ENCODE measurements around the gene HIGD2A. TPM values are rescaled to one million over a fixed set of nuclear protein-coding genes. Genes with fewer than 3 reads are reported as not detected.

Gene HIGD2A
- total RNA-seq, 1 donor from 2014 or later, result 103 TPM

GRCh38 chr5:176415952-176416924 lies 27.7 kb downstream of the HIGD2A start, which contains the start of gene CLTB:
TSS of gene CLTB (minus strand) at chr5:176416539. CDS start at chr5:176416363, 176 bp downstream.
- peak; percentile 10 for TF ChIP-seq CTCF (IDR thresholded peaks at IDR 0.05; ENCODE audit: insufficient read depth, low read depth, low read length)
- no peak for TF ChIP-seq EZH2 (IDR thresholded peaks at IDR 0.05; ENCODE audit: insufficient read depth, low read length)
- Histone ChIP-seq H2AFZ (ENCODE audit: low read depth, low read length) (peak within 1 kb of the TSS; percentile 96), H4K20me1 (ENCODE audit: insufficient read depth, low read length) (peaks cover 39% of the 10 kb centered on the region), H3K27me3 (ENCODE audit: insufficient read depth, low read length) (peaks cover 2% of the 10 kb centered on the region), H3K9me3 (ENCODE audit: insufficient read depth, low read depth, low read length) (peaks cover 2% of the 10 kb centered on the region), H3K79me2 (ENCODE audit: insufficient read depth, low read length) (peaks cover 28% of the 10 kb centered on the region), H3K27ac (ENCODE audit: low read depth, low read length) (peak within 1 kb of the TSS; percentile 72), H3K4me2 (ENCODE audit: low read length) (peak within 1 kb of the TSS; percentile 93), H3K9ac (ENCODE audit: low read length) (peak within 1 kb of the TSS; percentile 90), H3K36me3 (ENCODE audit: insufficient read depth, low read length) (no peaks in the 10 kb centered on the region), H3K4me3 (ENCODE audit: insufficient read depth, low read depth, low read length) (peak within 1 kb of the TSS; percentile 75), H3K4me1 (ENCODE audit: insufficient read depth, low read length) (peaks cover 11% of the 10 kb centered on the region)
- FAIRE-seq, result no peak
- H3K9me3 Mint-ChIP-seq (ENCODE audit: unreplicated experiment), result peaks cover 8% of the 10 kb centered on the region
- H3K36me3 Mint-ChIP-seq (ENCODE audit: low read depth, unreplicated experiment), result peaks cover 2% of the 10 kb centered on the region
- H3K4me1 Mint-ChIP-seq (ENCODE audit: low read depth, unreplicated experiment), result peaks cover 25% of the 10 kb centered on the region
- H3K27ac Mint-ChIP-seq (ENCODE audit: unreplicated experiment), result peak within 1 kb of the TSS; percentile 68
- peaks cover 7% of the 10 kb centered on the region for H3K27me3 Mint-ChIP-seq (ENCODE audit: low read depth, unreplicated experiment)
- peak; percentile 56 for DNase-seq (ENCODE audit: low read depth)
- peak within 1 kb of the TSS; percentile 86 for H3K4me3 Mint-ChIP-seq (ENCODE audit: unreplicated experiment)

DNA sequence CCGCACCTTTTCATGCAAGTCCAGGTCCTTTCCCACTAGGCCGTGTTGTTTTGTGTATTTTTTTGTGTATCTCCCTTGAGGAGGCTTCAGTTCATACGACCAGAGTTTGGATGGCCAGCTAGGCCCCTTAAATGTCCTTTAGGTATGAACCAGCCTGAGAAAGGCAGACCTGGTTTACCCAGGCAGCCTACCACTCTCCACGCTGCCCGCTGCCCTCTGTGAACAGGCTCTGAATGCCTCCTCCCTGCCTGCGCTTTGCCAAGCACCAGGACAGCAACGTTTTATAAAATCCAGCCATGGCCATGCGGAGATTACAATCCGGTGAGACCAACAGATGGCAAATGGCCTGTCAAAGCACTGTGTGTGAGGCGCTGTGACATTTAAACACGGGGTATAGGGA lies 28.4 kb downstream of the HIGD2A start:
- H3K4me1 ChIP-seq (ENCODE audit: insufficient read depth, low read length), result peaks cover 11% of the 10 kb centered on the region
- H3K36me3 ChIP-seq (ENCODE audit: insufficient read depth, low read length), result no peaks in the 10 kb centered on the region
- Mint-ChIP-seq H3K27me3 (ENCODE audit: low read depth, unreplicated experiment) (peaks cover 10% of the 10 kb centered on the region), H3K4me3 (ENCODE audit: unreplicated experiment) (peak overlapping the region; percentile 80), H3K9me3 (ENCODE audit: unreplicated experiment) (peaks cover 13% of the 10 kb centered on the region), H3K4me1 (ENCODE audit: low read depth, unreplicated experiment) (peaks cover 22% of the 10 kb centered on the region), H3K36me3 (ENCODE audit: low read depth, unreplicated experiment) (peaks cover 2% of the 10 kb centered on the region), H3K27ac (ENCODE audit: unreplicated experiment) (peak overlapping the region; percentile 68)
- H3K9ac ChIP-seq (ENCODE audit: low read length), result peak overlapping the region; percentile 55
- H3K27me3 ChIP-seq (ENCODE audit: insufficient read depth, low read length), result peaks cover 5% of the 10 kb centered on the region
- FAIRE-seq (no peak), DNase-seq (ENCODE audit: low read depth) (no peak)
- peaks cover 3% of the 10 kb centered on the region for H3K9me3 ChIP-seq (ENCODE audit: insufficient read depth, low read depth, low read length)
- peak overlapping the region; percentile 89 for H2AFZ ChIP-seq (ENCODE audit: low read depth, low read length)
- no peak overlapping the region for H3K27ac ChIP-seq (ENCODE audit: low read depth, low read length)
- peaks cover 28% of the 10 kb centered on the region for H3K79me2 ChIP-seq (ENCODE audit: insufficient read depth, low read length)
- no peak for TF ChIP-seq CTCF (IDR thresholded peaks at IDR 0.05; ENCODE audit: insufficient read depth, low read depth, low read length)
- peaks cover 35% of the 10 kb centered on the region for H4K20me1 ChIP-seq (ENCODE audit: insufficient read depth, low read length)
- peak overlapping the region; percentile 75 for H3K4me3 ChIP-seq (ENCODE audit: insufficient read depth, low read depth, low read length)
- H3K4me2 ChIP-seq (ENCODE audit: low read length), result peak overlapping the region; percentile 93

All from astrocyte (in vitro differentiated cells and primary cell).